IMR-90 (cell line): ENCODE data around the gene CELA2A. TPM values are rescaled to one million over a fixed set of nuclear protein-coding genes. Genes with fewer than 3 reads are reported as not detected.

Experiments
- ATAC-seq: fragments of 200-7000 bp; cut with Tn5 transposase; 2 replicates; pipeline ENCODE4 v1.9.1; 2020; ENCODE audit warnings: low read depth, mild to moderate bottlenecking, moderate library complexity
- BruUV-seq: library from RNA; stranded (reverse); fragments of 400-500 nt; replicated peaks from 2 replicates; lab custom pipeline; 2021; lab: Mats Ljungman, UMichigan
- CTCF ChIA-PET: fragments of 300-600 bp; formaldehyde crosslinking; extraction: SDS; loops from one replicate; lab custom pipeline; 2021; ENCODE audit warnings: antibody characterized with exemption; lab: Yijun Ruan, JAX
- POLR2A ChIA-PET: fragments of 300-600 bp; sonication (Branson Sonifier 250); formaldehyde crosslinking; loops from one replicate; lab custom pipeline; 2022; ENCODE audit warnings: antibody characterized with exemption; ENCODE audit not compliant: unreplicated experiment; lab: Charles Lee
- DNase-seq: peaks from one replicate; pipeline ENCODE4 v3.0.0; 2013
- H2AFZ ChIP-seq: replicated peaks from 2 replicates; pipeline ENCODE3; 2013; ENCODE audit warnings: low read length, mild to moderate bottlenecking; ENCODE audit not compliant: poor library complexity
- H2AK5ac ChIP-seq: 2 replicates; pipeline ENCODE4 v1.6.1; 2013; ENCODE audit warnings: low read depth, low read length, inconsistent platforms
- H2AK9ac ChIP-seq: replicated peaks from 2 replicates; pipeline ENCODE3; 2013; ENCODE audit warnings: mild to moderate bottlenecking, low read depth, low read length, moderate library complexity; ENCODE audit not compliant: poor library complexity
- H2BK120ac ChIP-seq: 2 replicates; pipeline ENCODE4 v1.6.1; 2013; ENCODE audit warnings: low read depth, low read length, inconsistent platforms
- H2BK15ac ChIP-seq: 3 replicates; pipeline ENCODE4 v1.6.1; 2013; ENCODE audit warnings: low read depth, low read length, inconsistent platforms
- H2BK20ac ChIP-seq: 2 replicates; pipeline ENCODE4 v1.6.1; 2013; ENCODE audit warnings: low read depth, mild to moderate bottlenecking, inconsistent platforms, low read length, moderate library complexity
- H2BK5ac ChIP-seq: 2 replicates; pipeline ENCODE4 v1.6.1; 2013; ENCODE audit warnings: mild to moderate bottlenecking, low read depth, low read length, inconsistent platforms; ENCODE audit not compliant: poor library complexity, severe bottlenecking
- H3K14ac ChIP-seq: replicated peaks from 2 replicates; pipeline ENCODE4 v1.6.1; 2013; ENCODE audit warnings: low read depth, low read length, inconsistent platforms
- H3K18ac ChIP-seq: 2 replicates; pipeline ENCODE4 v1.6.1; 2013; ENCODE audit warnings: low read depth, low read length, control low read depth
- H3K23ac ChIP-seq: 2 replicates; pipeline ENCODE4 v1.6.1; 2013; ENCODE audit warnings: low read depth, low read length, inconsistent platforms
- H3K27ac ChIP-seq: 2 replicates; pipeline ENCODE4 v1.5.1; 2013; ENCODE audit warnings: mild to moderate bottlenecking, control low read depth, low read length; ENCODE audit not compliant: insufficient read depth
- H3K27me3 ChIP-seq: 2 replicates; pipeline ENCODE4 v1.6.1; 2013; ENCODE audit warnings: low read length; ENCODE audit not compliant: control insufficient read depth, insufficient read depth
- H3K36me3 ChIP-seq: 2 replicates; pipeline ENCODE4 v1.6.1; 2013; ENCODE audit warnings: low read length, mixed read lengths; ENCODE audit not compliant: control insufficient read depth, insufficient read depth
- H3K4ac ChIP-seq: 2 replicates; pipeline ENCODE4 v1.6.1; 2013; ENCODE audit warnings: low read depth, low read length, inconsistent platforms
- H3K4me1 ChIP-seq: 2 replicates; pipeline ENCODE4 v1.6.1; 2013; ENCODE audit warnings: low read length, mixed read lengths; ENCODE audit not compliant: control insufficient read depth, insufficient read depth
- H3K4me2 ChIP-seq: 2 replicates; pipeline ENCODE4 v1.6.1; 2013; ENCODE audit warnings: low read depth, mild to moderate bottlenecking, control low read depth, low read length, moderate library complexity
- H3K4me3 ChIP-seq: 2 replicates; pipeline ENCODE4 v1.5.1; 2013; ENCODE audit warnings: low read depth, mild to moderate bottlenecking, control low read depth, low read length, moderate library complexity; ENCODE audit not compliant: insufficient read depth
- H3K56ac ChIP-seq: 2 replicates; pipeline ENCODE4 v1.6.1; 2013; ENCODE audit warnings: low read length, inconsistent platforms; ENCODE audit not compliant: insufficient read depth; ENCODE audit errors: extremely low read depth
- H3K79me1 ChIP-seq, 2 experiments: 2 replicates each; pipeline ENCODE4 v1.6.1; 2013; ENCODE audit warnings: low read length in 2 of 2, inconsistent platforms in 1 of 2, low read depth in 1 of 2
- H3K9ac ChIP-seq: 2 replicates; pipeline ENCODE4 v1.6.1; 2013; ENCODE audit warnings: low read depth, low read length, control low read depth
- H3K9me1 ChIP-seq: 2 replicates; pipeline ENCODE4 v1.6.1; 2013; ENCODE audit warnings: low read length, inconsistent platforms; ENCODE audit not compliant: insufficient read depth
- H3K9me3 ChIP-seq: 2 replicates; pipeline ENCODE4 v1.6.1; 2013; ENCODE audit warnings: low read length; ENCODE audit not compliant: control insufficient read depth, insufficient read depth
- H4K20me1 ChIP-seq: 2 replicates; pipeline ENCODE4 v1.6.1; 2013; ENCODE audit warnings: low read length, inconsistent platforms; ENCODE audit not compliant: insufficient read depth
- H4K5ac ChIP-seq: 2 replicates; pipeline ENCODE4 v1.6.1; 2013; ENCODE audit warnings: mild to moderate bottlenecking, low read depth, low read length, control low read depth
- H4K8ac ChIP-seq, 2 experiments: 2 replicates each; pipeline ENCODE4 v1.6.1; 2013; ENCODE audit warnings: low read depth in 2 of 2, low read length in 2 of 2, control low read depth in 1 of 2, inconsistent platforms in 1 of 2
- H4K91ac ChIP-seq: 2 replicates; pipeline ENCODE4 v1.6.1; 2013; ENCODE audit warnings: low read depth, low read length, inconsistent platforms; ENCODE audit not compliant: insufficient read depth
- BHLHE40 ChIP-seq: fragments of 150-350 bp; IDR thresholded peaks from 2 replicates; pipeline ENCODE4 v1.6.1; 2016; ENCODE audit warnings: mild to moderate bottlenecking, low read depth, low read length
- CEBPB ChIP-seq: IDR thresholded peaks from 2 replicates; pipeline ENCODE4 v1.6.1; 2012; ENCODE audit warnings: low read depth, low read length, improper control_type of control experiment
- CHD1 ChIP-seq: IDR thresholded peaks from 2 replicates; pipeline ENCODE4 v1.6.1; 2012; ENCODE audit warnings: low read depth, low read length, improper control_type of control experiment
- CTCF ChIP-seq: conservative IDR thresholded peaks from 2 replicates; pipeline ENCODE4 v1.5.1; 2012; ENCODE audit warnings: mild to moderate bottlenecking, low read depth, low read length, improper control_type of control experiment
- FOS ChIP-seq: fragments of 150-350 bp; IDR thresholded peaks from 2 replicates; pipeline ENCODE4 v1.6.1; 2016; ENCODE audit warnings: low read depth, low read length
- MAFK ChIP-seq: IDR thresholded peaks from 2 replicates; pipeline ENCODE4 v1.6.1; 2012; ENCODE audit warnings: low read depth, low read length, improper control_type of control experiment
- MAZ ChIP-seq: IDR thresholded peaks from 2 replicates; pipeline ENCODE4 v1.6.1; 2012; ENCODE audit warnings: low read depth, mild to moderate bottlenecking, low read length, improper control_type of control experiment, moderate library complexity, borderline replicate concordance
- MXI1 ChIP-seq: IDR thresholded peaks from 2 replicates; pipeline ENCODE4 v1.6.1; 2012; ENCODE audit warnings: low read depth, mild to moderate bottlenecking, low read length, moderate library complexity, borderline replicate concordance
- NFE2L2 ChIP-seq: fragments of 150-350 bp; IDR thresholded peaks from 2 replicates; pipeline ENCODE4 v1.6.1; 2016; ENCODE audit warnings: low read depth, mild to moderate bottlenecking, low read length
- POLR2A ChIP-seq: IDR thresholded peaks from 2 replicates; pipeline ENCODE4 v1.6.1; 2012; ENCODE audit warnings: mild to moderate bottlenecking, low read depth, low read length
- RAD21 ChIP-seq: IDR thresholded peaks from 2 replicates; pipeline ENCODE4 v1.6.1; 2012; ENCODE audit warnings: low read length, improper control_type of control experiment
- RCOR1 ChIP-seq: IDR thresholded peaks from 2 replicates; pipeline ENCODE4 v1.6.1; 2012; ENCODE audit warnings: mild to moderate bottlenecking, low read length, improper control_type of control experiment; ENCODE audit not compliant: insufficient replicate concordance
- RFX5 ChIP-seq: IDR thresholded peaks from 2 replicates; pipeline ENCODE4 v1.8.0; 2012; ENCODE audit warnings: low read depth, mild to moderate bottlenecking, low read length, moderate library complexity
- SMC3 ChIP-seq: fragments of 150-350 bp; IDR thresholded peaks from 2 replicates; pipeline ENCODE4 v1.6.1; 2016; ENCODE audit warnings: low read depth, mild to moderate bottlenecking, antibody characterized with exemption, low read length, moderate library complexity
- WGBS, 2 experiments: methylation state at CpG; one replicate each; pipeline versions ENCODE4 v1.1.5 to v1.1.7; 2013; ENCODE audit warnings: missing lambda C conversion rate in 2 of 2; ENCODE audit not compliant: insufficient read length in 1 of 2; ENCODE audit errors: extremely low coverage in 2 of 2; 5-methylcytosine and 5-hydroxymethylcytosine counted together
- dilution Hi-C: fragments of 300-500 bp; cut with HindIII; formaldehyde crosslinking; loops from one replicate; pipeline ENCODE4 v1.14.3; 2018; ENCODE audit warnings: low sequenced_read_pairs; ENCODE audit not compliant: unreplicated experiment
- in situ Hi-C: fragments of 300-500 bp; cut with MboI; formaldehyde crosslinking; loops from 3 replicates; pipeline ENCODE4 v1.14.3; 2019; ENCODE audit warnings: low sequenced_read_pairs, inconsistent platforms, mixed read lengths
- intact Hi-C: fragments of 100-400 bp; cut with micrococcal nuclease; formaldehyde crosslinking; loops from 2 replicates; pipeline ENCODE4 v1.10.0; 2022
- polyA plus RNA-seq, 3 experiments: library from polyadenylated mRNA; depleted of rRNA; stranded (reverse); fragments of >200 nt; gene quantifications; 2 replicates each; pipeline ENCODE4 v1.2.3, GENCODE V29; 2012; ENCODE audit warnings: low replicate concordance in 1 of 3
- total RNA-seq: library from RNA; depleted of rRNA; stranded (reverse); fragments of >200 nt; gene quantifications from 2 replicates; pipeline ENCODE4 v1.2.3, GENCODE V29; 2012
- TF ChIP-seq, protein P1 (sequence below): fragments of 150-350 bp; IDR thresholded peaks from 2 replicates; pipeline ENCODE4 v1.6.1; 2016; ENCODE audit warnings: low read depth, mild to moderate bottlenecking, low read length, moderate library complexity, borderline replicate concordance
- TF ChIP-seq, protein P2 (sequence below): fragments of 150-350 bp; IDR thresholded peaks from 2 replicates; pipeline ENCODE4 v1.6.1; 2017; ENCODE audit warnings: mild to moderate bottlenecking, antibody characterized with exemption, low read length, low read depth

The CELA2A gene
- total and polyA plus RNA-seq, 2 of the 4 experiments (the other 2 are of a cell fraction) = not detected

- no peak overlapping the region for H2BK15ac ChIP-seq
Measured at GRCh38 chr1:15427280-15427666, 29.3 kb upstream of the CELA2A start.

More at GRCh38 chr1:15427280-15427666, 29.3 kb upstream of the CELA2A start:
- intact Hi-C loops (no loop called here), in situ Hi-C loops (loop anchor here (5.0 to 10.0 kb wide), 2 partner anchors 100 to 272 kb away; partner anchors contain the start of gene TMEM51), dilution Hi-C loops (no loop called here)
- no TSS peak for BruUV-seq
- Histone ChIP-seq H3K9ac (no peak overlapping the region), H3K23ac (no peak overlapping the region; the same call in 1 of the 2 replicates), H3K36me3 (peaks cover 7% of the 10 kb centered on the region), H4K91ac (peak overlapping the region; percentile 27; the same call in 1 of the 2 replicates), H3K79me1 (peaks cover 2 to 39% of the 10 kb centered on the region in 2 experiments; a peak in 1 of 4 replicates), H3K27ac (peak overlapping the region; percentile 16; the same call in 1 of the 2 replicates), H2BK120ac (peak overlapping the region; percentile 8; the same call in 1 of the 2 replicates), H3K18ac (no peak overlapping the region), H3K4ac (peak overlapping the region; percentile 55; the same call in 1 of the 2 replicates), H2BK20ac (no peak overlapping the region), H2AK9ac (peak overlapping the region; percentile 77), H4K8ac (no peak overlapping the region), H3K9me3 (no peaks in the 10 kb centered on the region), H2AFZ (no peak overlapping the region), H3K4me2 (no peak overlapping the region), H3K56ac (no peak overlapping the region), H4K5ac (no peak overlapping the region), H3K9me1 (peaks cover 9% of the 10 kb centered on the region), H4K20me1 (peaks cover 14% of the 10 kb centered on the region), H3K14ac (no peak overlapping the region), H2BK5ac (peak overlapping the region; percentile 32), H3K27me3 (no peaks in the 10 kb centered on the region), H2AK5ac (peak overlapping the region; percentile 60), H3K4me3 (no peak overlapping the region), H3K4me1 (peaks cover 16% of the 10 kb centered on the region)
- no CpG with 5 or more reads among the region's 6 CpGs for WGBS, 2 experiments
- CTCF ChIA-PET = interaction anchor here (0.6 to 2.1 kb wide), 9 partner anchors 10 to 457 kb away, joined by 3 to 13 read pairs (median 3); no protein-coding TSS in a partner anchor
- TF ChIP-seq SMC3 = no peak
- TF ChIP-seq BHLHE40 = no peak
- TF ChIP-seq NFE2L2 = no peak
- no peak for TF ChIP-seq FOS
- no peak for TF ChIP-seq RFX5
- TF ChIP-seq RAD21 = no peak
- no peak for TF ChIP-seq RCOR1
- TF ChIP-seq POLR2A = no peak
- TF ChIP-seq MAFK = no peak
- no peak for TF ChIP-seq CEBPB
- no peak for TF ChIP-seq MAZ
- TF ChIP-seq, protein P1, sequence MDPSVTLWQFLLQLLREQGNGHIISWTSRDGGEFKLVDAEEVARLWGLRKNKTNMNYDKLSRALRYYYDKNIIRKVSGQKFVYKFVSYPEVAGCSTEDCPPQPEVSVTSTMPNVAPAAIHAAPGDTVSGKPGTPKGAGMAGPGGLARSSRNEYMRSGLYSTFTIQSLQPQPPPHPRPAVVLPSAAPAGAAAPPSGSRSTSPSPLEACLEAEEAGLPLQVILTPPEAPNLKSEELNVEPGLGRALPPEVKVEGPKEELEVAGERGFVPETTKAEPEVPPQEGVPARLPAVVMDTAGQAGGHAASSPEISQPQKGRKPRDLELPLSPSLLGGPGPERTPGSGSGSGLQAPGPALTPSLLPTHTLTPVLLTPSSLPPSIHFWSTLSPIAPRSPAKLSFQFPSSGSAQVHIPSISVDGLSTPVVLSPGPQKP = no peak
- TF ChIP-seq CHD1 = no peak
- TF ChIP-seq MXI1 = no peak
- TF ChIP-seq, protein P2, sequence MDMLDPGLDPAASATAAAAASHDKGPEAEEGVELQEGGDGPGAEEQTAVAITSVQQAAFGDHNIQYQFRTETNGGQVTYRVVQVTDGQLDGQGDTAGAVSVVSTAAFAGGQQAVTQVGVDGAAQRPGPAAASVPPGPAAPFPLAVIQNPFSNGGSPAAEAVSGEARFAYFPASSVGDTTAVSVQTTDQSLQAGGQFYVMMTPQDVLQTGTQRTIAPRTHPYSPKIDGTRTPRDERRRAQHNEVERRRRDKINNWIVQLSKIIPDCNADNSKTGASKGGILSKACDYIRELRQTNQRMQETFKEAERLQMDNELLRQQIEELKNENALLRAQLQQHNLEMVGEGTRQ = no peak
- no peak for TF ChIP-seq CTCF
- no peak for ATAC-seq
- no peak for DNase-seq
- POLR2A ChIA-PET = no interaction called here
